Activated naive CD4-positive, alpha-beta T cell treated with anti-CD3 and anti-CD28 coated beads, Interleukin-2, amount 10 ng/mL, durations not matched to agents 7 days and 5 days (primary cell): ENCODE measurements around the gene ENTPD8.
A peak's percentile ranks its signal among the peaks of the same experiment; 100 is the strongest.
"Not testable (repeated sequence)": the region's sequence is repeated elsewhere in the genome, so short reads cannot be mapped to it uniquely, and the experiment has no call there.

Experiments
- CTCF ChIA-PET: fragments of 350-600 bp; sonication (Branson Sonifier 250); formaldehyde crosslinking; loops from one replicate; lab custom pipeline; 2021; ENCODE audit warnings: antibody characterized with exemption; lab: Charles Lee
- DNase-seq: peaks from one replicate; pipeline ENCODE4 v3.0.0-alpha.2; 2020
- H3K27ac Mint-ChIP-seq: one replicate; pipeline ENCODE4 v1.8.0; 2021; ENCODE audit warnings: mild to moderate bottlenecking, moderate library complexity, mixed read lengths
- H3K27me3 Mint-ChIP-seq: one replicate; pipeline ENCODE4 v1.8.0; 2021; ENCODE audit warnings: mild to moderate bottlenecking, mixed read lengths
- H3K36me3 Mint-ChIP-seq: one replicate; pipeline ENCODE4 v1.8.0; 2021; ENCODE audit warnings: mixed read lengths
- H3K4me1 Mint-ChIP-seq: one replicate; pipeline ENCODE4 v1.8.0; 2021; ENCODE audit warnings: mixed read lengths
- H3K4me3 Mint-ChIP-seq: one replicate; pipeline ENCODE4 v1.8.0; 2021; ENCODE audit warnings: mild to moderate bottlenecking, moderate library complexity, mixed read lengths
- H3K9me3 Mint-ChIP-seq: one replicate; pipeline ENCODE4 v1.8.0; 2021; ENCODE audit warnings: mixed read lengths

Gene ENTPD8

GRCh38 chr9:137390553-137391410 is 50.4 kb downstream of the ENTPD8 start:
- H3K4me3 Mint-ChIP-seq = no peak overlapping the region
- peaks cover 18% of the 10 kb centered on the region for H3K4me1 Mint-ChIP-seq
- no peaks in the 10 kb centered on the region for H3K36me3 Mint-ChIP-seq
- H3K9me3 Mint-ChIP-seq = no peaks in the 10 kb centered on the region
- CTCF ChIA-PET = no interaction called here
- no peak overlapping the region for H3K27ac Mint-ChIP-seq
- no peak for DNase-seq
- no peaks in the 10 kb centered on the region for H3K27me3 Mint-ChIP-seq

GRCh38 chr9:137389428-137389746 is 51.8 kb downstream of the ENTPD8 start:
- CTCF ChIA-PET = no interaction called here
- Mint-ChIP-seq H3K27ac (peak overlapping the region; percentile 49), H3K4me3 (no peak overlapping the region), H3K9me3 (no peaks in the 10 kb centered on the region), H3K27me3 (no peaks in the 10 kb centered on the region), H3K36me3 (no peaks in the 10 kb centered on the region), H3K4me1 (peaks cover 18% of the 10 kb centered on the region)
- DNase-seq = no peak

DNA sequence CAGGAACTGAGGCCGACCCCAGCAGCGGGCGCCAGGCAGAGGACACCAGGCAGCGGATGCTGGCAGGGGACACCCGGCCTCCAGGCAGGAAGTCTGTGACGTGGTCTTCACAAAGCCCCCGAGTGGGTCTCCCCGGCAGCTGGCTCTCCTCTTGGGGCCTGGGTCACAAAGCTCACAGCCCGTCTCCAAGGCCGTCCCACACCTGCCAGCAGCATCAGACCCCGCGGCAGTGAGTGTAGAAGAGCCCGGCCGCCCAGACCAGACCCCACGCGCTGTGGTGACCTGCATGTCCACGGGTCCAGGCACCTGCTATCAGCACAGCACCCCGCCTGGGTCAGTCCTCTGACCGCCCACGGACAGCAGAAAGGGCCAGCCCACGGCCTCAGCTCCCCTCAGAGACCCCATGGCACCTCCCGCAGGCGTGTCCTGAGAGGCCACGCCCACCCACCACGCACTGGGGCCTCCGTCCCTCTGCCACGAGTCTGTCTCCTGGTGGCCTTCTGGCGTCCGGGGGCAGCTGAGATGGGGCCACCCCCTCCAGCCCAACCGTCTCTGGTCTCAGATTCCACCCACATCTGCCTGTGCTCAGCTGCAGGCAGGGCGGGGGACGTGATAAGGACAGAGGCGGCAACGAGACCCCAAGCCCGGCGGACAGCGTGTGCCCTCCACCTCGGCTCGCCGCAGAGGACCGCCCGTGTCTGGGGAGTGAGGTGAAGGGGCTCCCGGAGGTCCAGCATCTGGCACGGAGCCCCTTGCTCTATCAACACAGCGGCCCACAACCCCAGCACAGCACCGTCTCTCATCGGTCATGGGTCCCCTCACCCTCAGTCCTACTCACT is 52.3 kb downstream of the ENTPD8 start:
- no peaks in the 10 kb centered on the region for H3K9me3 Mint-ChIP-seq
- H3K36me3 Mint-ChIP-seq = no peaks in the 10 kb centered on the region
- no peak overlapping the region for H3K4me3 Mint-ChIP-seq
- CTCF ChIA-PET = no interaction called here
- DNase-seq = no peak
- H3K4me1 Mint-ChIP-seq = peaks cover 18% of the 10 kb centered on the region
- H3K27me3 Mint-ChIP-seq = no peaks in the 10 kb centered on the region
- peak overlapping the region; percentile 81 for H3K27ac Mint-ChIP-seq

GRCh38 chr9:137387891-137388560 is 53.1 kb downstream of the ENTPD8 start:
- Mint-ChIP-seq H3K27ac (peak overlapping the region; percentile 81), H3K36me3 (no peaks in the 10 kb centered on the region), H3K4me3 (no peak overlapping the region), H3K27me3 (no peaks in the 10 kb centered on the region), H3K9me3 (no peaks in the 10 kb centered on the region), H3K4me1 (peaks cover 18% of the 10 kb centered on the region)
- DNase-seq = no peak
- CTCF ChIA-PET = no interaction called here

GRCh38 chr9:137387114-137387890 is 53.9 kb downstream of the ENTPD8 start:
- CTCF ChIA-PET = no interaction called here
- H3K4me1 Mint-ChIP-seq = peaks cover 18% of the 10 kb centered on the region
- no peaks in the 10 kb centered on the region for H3K36me3 Mint-ChIP-seq
- peak; percentile 59 for DNase-seq
- no peaks in the 10 kb centered on the region for H3K9me3 Mint-ChIP-seq
- H3K27me3 Mint-ChIP-seq = no peaks in the 10 kb centered on the region
- no peak overlapping the region for H3K4me3 Mint-ChIP-seq
- peak overlapping the region; percentile 89 for H3K27ac Mint-ChIP-seq

GRCh38 chr9:137386507-137387113 is 54.5 kb downstream of the ENTPD8 start:
- Mint-ChIP-seq H3K4me1 (peaks cover 18% of the 10 kb centered on the region), H3K27ac (peak overlapping the region; percentile 89)
- H3K36me3 Mint-ChIP-seq, H3K9me3 Mint-ChIP-seq, DNase-seq, H3K27me3 Mint-ChIP-seq, CTCF ChIA-PET, H3K4me3 Mint-ChIP-seq: not testable (repeated sequence)

DNA sequence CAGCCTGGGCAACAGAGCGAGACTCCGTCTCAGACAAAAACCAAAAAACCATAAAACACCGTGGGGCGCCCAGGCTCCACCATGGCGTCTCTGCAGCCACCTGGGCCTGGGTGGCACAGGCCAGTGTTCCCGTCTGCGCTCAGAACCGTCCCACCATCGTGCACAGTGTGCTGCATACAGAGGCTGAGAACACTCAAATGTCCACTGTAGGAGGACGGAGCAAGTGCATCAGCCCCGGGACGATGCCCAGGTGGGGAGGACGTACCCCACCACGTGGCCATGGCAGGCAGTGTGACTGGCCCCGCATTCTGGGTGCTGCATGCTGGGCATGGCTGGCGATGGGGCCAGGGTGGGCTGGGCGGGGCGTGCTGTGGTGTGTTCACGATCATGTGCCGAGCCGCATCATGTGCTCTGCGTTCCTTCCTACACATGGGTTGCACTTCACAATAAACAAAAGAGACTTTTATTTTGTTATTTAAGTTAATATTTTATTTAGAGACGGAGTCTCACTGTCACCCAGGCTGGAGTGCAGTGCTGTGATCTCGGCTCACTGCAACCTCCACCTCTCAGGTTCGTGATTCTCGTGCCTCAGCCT is 56.0 kb downstream of the ENTPD8 start:
- Mint-ChIP-seq H3K27ac (peak overlapping the region; percentile 55), H3K4me1 (peaks cover 15% of the 10 kb centered on the region), H3K27me3 (no peaks in the 10 kb centered on the region), H3K36me3 (no peaks in the 10 kb centered on the region), H3K4me3 (no peak overlapping the region), H3K9me3 (no peaks in the 10 kb centered on the region)
- CTCF ChIA-PET = no interaction called here
- DNase-seq = no peak
